Endothelial cell of umbilical vein (primary cell): ENCODE results near the gene MARVELD2.

Experiments used
- CTCF ChIP-seq, 2 donors: IDR thresholded peaks; 1 replicate in 1 of 2; 2 replicates in 1 of 2; pipeline ENCODE4 v1.5.1; 2011; ENCODE audit warnings: low read length in 2 of 2, mild to moderate bottlenecking in 2 of 2, moderate library complexity in 2 of 2, control low read depth in 1 of 2, inconsistent platforms in 1 of 2, low read depth in 1 of 2; ENCODE audit not compliant: insufficient read depth in 1 of 2; ENCODE audit errors: extremely low read depth in 1 of 2
- EZH2 ChIP-seq: IDR thresholded peaks from 2 replicates; pipeline ENCODE4 v1.6.1; 2012; ENCODE audit warnings: borderline replicate concordance, low read depth, mild to moderate bottlenecking, moderate library complexity, low read length, inconsistent platforms; ENCODE audit not compliant: severe bottlenecking
- FOS ChIP-seq: IDR thresholded peaks from 2 replicates; pipeline ENCODE4 v1.6.1; 2011; ENCODE audit warnings: mild to moderate bottlenecking, low read length, moderate library complexity, borderline replicate concordance; ENCODE audit not compliant: insufficient read depth
- GATA2 ChIP-seq: IDR thresholded peaks from 2 replicates; pipeline ENCODE4 v1.7.0; 2011; ENCODE audit warnings: low read depth, mild to moderate bottlenecking, moderate library complexity, mixed read lengths, low read length; ENCODE audit not compliant: insufficient read length, insufficient read depth
- JUN ChIP-seq: IDR thresholded peaks from 2 replicates; pipeline ENCODE4 v1.6.1; 2011; ENCODE audit warnings: borderline replicate concordance, low read depth; ENCODE audit not compliant: insufficient read length, insufficient read depth
- MYC ChIP-seq: IDR thresholded peaks from one replicate; pipeline ENCODE4 v1.6.1; 2011; ENCODE audit warnings: mild to moderate bottlenecking, low read depth, low read length
- POLR2A ChIP-seq: IDR thresholded peaks from 2 replicates; pipeline ENCODE4 v1.6.1; 2012; ENCODE audit warnings: low read depth, mild to moderate bottlenecking, control low read depth, low read length
- POLR2AphosphoS5 ChIP-seq: IDR thresholded peaks from 2 replicates; pipeline ENCODE4 v1.6.1; 2012; ENCODE audit warnings: low read depth, mild to moderate bottlenecking, control low read depth, low read length, moderate library complexity; ENCODE audit not compliant: insufficient read depth
- TF ChIP-seq, protein P1 (sequence below): IDR thresholded peaks from 2 replicates; pipeline ENCODE4 v1.6.1; 2011; ENCODE audit not compliant: insufficient read depth, insufficient read length

GRCh38 chr5:69378376-69378775 lies 36.5 kb upstream of the MARVELD2 start:
- TF ChIP-seq CTCF (IDR thresholded peaks at IDR 0.05; ENCODE audit: extremely low read depth in 1 of 2, insufficient read depth in 1 of 2, low read depth in 1 of 2, low read length in 2 of 2) (no peak), POLR2AphosphoS5 (no peak), POLR2A (no peak), FOS (no peak), EZH2 (no peak), JUN (no peak), MYC (no peak), GATA2 (no peak)
- TF ChIP-seq, protein P1, sequence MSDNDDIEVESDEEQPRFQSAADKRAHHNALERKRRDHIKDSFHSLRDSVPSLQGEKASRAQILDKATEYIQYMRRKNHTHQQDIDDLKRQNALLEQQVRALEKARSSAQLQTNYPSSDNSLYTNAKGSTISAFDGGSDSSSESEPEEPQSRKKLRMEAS: no peak
